ENCODE measurements around the gene TMEM225B.
"Not testable (repeated sequence)": the region's sequence is repeated elsewhere in the genome, so short reads cannot be mapped to it uniquely, and the experiment has no call there.

The TMEM225B gene

GRCh38 chr7:99653269-99653668 is 55.2 kb downstream of the TMEM225B start:
- not testable (repeated sequence) for H2AK5ac ChIP-seq (ENCODE audit: low read depth, low read length); H3K23ac ChIP-seq (ENCODE audit: low read depth, low read length, poor library complexity); H4K91ac ChIP-seq (ENCODE audit: low read depth, low read length, poor library complexity); H3K4me1 ChIP-seq (ENCODE audit: control insufficient read depth in 2 of 2, insufficient read depth in 1 of 2, low read depth in 1 of 2, low read length in 2 of 2); H3K14ac ChIP-seq (ENCODE audit: low read length); H3K4me2 ChIP-seq (ENCODE audit: insufficient read depth, low read length, poor library complexity, severe bottlenecking); H3K18ac ChIP-seq (ENCODE audit: low read length); H3K4ac ChIP-seq (ENCODE audit: low read length); H2BK12ac ChIP-seq (ENCODE audit: low read length); H3K36me3 ChIP-seq (replicated peaks in 1 of 2; ENCODE audit: control insufficient read depth in 2 of 2, insufficient read depth in 2 of 2, low read length in 2 of 2); H3K27me3 ChIP-seq (ENCODE audit: control insufficient read depth in 3 of 3, insufficient read depth in 3 of 3, low read depth in 1 of 3, low read length in 3 of 3); DNase-seq (ENCODE audit: low spot score); H2BK5ac ChIP-seq (ENCODE audit: low read length); H2BK120ac ChIP-seq (ENCODE audit: low read depth, low read length); H3K27ac ChIP-seq (replicated peaks; ENCODE audit: low read length); H4K8ac ChIP-seq (ENCODE audit: low read depth, low read length); H3K4me3 ChIP-seq (ENCODE audit: low read length in 2 of 2); H2BK15ac ChIP-seq (ENCODE audit: low read length); H3K9me3 ChIP-seq (replicated peaks in 1 of 2; ENCODE audit: control insufficient read depth in 2 of 2, insufficient read depth in 1 of 2, low read depth in 1 of 2, low read length in 2 of 2); H3K9ac ChIP-seq (ENCODE audit: low read depth, low read length, poor library complexity); H2AFZ ChIP-seq (ENCODE audit: low read length); H3K79me1 ChIP-seq (ENCODE audit: low read depth, low read length)
- WGBS, 2 donors (ENCODE audit: extremely low coverage in 2 of 2, insufficient read length in 2 of 2, insufficient replicate concordance in 1 of 2) = no CpG with 5 or more reads among the region's 4 CpGs

DNA sequence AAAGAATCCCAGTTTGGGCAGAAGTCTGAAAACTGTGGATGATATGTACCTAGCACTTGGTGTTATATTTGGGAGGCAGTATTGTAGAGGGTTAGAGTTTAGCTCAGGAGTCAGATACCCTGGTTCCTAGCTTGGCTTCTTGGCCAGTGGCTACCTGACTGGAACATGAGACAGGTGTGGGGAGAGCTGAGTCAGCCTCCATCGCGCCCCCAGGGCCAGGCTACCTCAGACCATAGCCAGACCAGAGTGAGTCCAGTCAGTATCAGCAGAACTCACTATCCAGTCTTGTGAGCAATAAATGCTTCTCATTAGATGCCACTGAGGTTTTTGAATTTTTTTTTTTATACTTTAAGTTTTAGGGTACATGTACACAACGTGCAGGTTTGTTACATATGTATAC is 55.7 kb downstream of the TMEM225B start:
- no peak overlapping the region for H4K91ac ChIP-seq (ENCODE audit: low read depth, low read length, poor library complexity)
- no CpG with 5 or more reads among the region's 3 CpGs for WGBS, 2 donors (ENCODE audit: extremely low coverage in 2 of 2, insufficient read length in 2 of 2, insufficient replicate concordance in 1 of 2)
- H3K79me1 ChIP-seq (ENCODE audit: low read depth, low read length) = no peaks in the 10 kb centered on the region
- H3K27me3 ChIP-seq (ENCODE audit: control insufficient read depth in 3 of 3, insufficient read depth in 3 of 3, low read depth in 1 of 3, low read length in 3 of 3) = no peaks in the 10 kb centered on the region
- no peak for DNase-seq (ENCODE audit: low spot score)
- no peak overlapping the region for H2AK5ac ChIP-seq (ENCODE audit: low read depth, low read length)
- H2BK120ac ChIP-seq (ENCODE audit: low read depth, low read length) = no peak overlapping the region
- no peak overlapping the region for H3K4me3 ChIP-seq (ENCODE audit: low read length in 2 of 2)
- no peak overlapping the region for H3K23ac ChIP-seq (ENCODE audit: low read depth, low read length, poor library complexity)
- no peak overlapping the region for H4K8ac ChIP-seq (ENCODE audit: low read depth, low read length)
- H3K4ac ChIP-seq (ENCODE audit: low read length) = no peak overlapping the region
- no peak overlapping the region for H3K9ac ChIP-seq (ENCODE audit: low read depth, low read length, poor library complexity)
- no peaks in the 10 kb centered on the region for H3K36me3 ChIP-seq (replicated peaks in 1 of 2; ENCODE audit: control insufficient read depth in 2 of 2, insufficient read depth in 2 of 2, low read length in 2 of 2)
- H3K27ac ChIP-seq (replicated peaks; ENCODE audit: low read length) = no peak overlapping the region
- no peak overlapping the region for H3K18ac ChIP-seq (ENCODE audit: low read length)
- H3K9me3 ChIP-seq (replicated peaks in 1 of 2; ENCODE audit: control insufficient read depth in 2 of 2, insufficient read depth in 1 of 2, low read depth in 1 of 2, low read length in 2 of 2) = peaks cover 0 to 3% of the 10 kb centered on the region in 2 donors
- no peak overlapping the region for H2BK5ac ChIP-seq (ENCODE audit: low read length)
- H3K4me2 ChIP-seq (ENCODE audit: insufficient read depth, low read length, poor library complexity, severe bottlenecking) = no peak overlapping the region
- H3K14ac ChIP-seq (ENCODE audit: low read length) = no peak overlapping the region
- H2BK12ac ChIP-seq (ENCODE audit: low read length) = no peak overlapping the region
- H3K4me1 ChIP-seq (ENCODE audit: control insufficient read depth in 2 of 2, insufficient read depth in 1 of 2, low read depth in 1 of 2, low read length in 2 of 2) = no peaks in the 10 kb centered on the region
- H2BK15ac ChIP-seq (ENCODE audit: low read length) = no peak overlapping the region
- H2AFZ ChIP-seq (ENCODE audit: low read length) = no peak overlapping the region

GRCh38 chr7:99654626-99655025 is 56.6 kb downstream of the TMEM225B start:
- WGBS, 2 donors (ENCODE audit: extremely low coverage in 2 of 2, insufficient read length in 2 of 2, insufficient replicate concordance in 1 of 2) = no CpG with 5 or more reads among the region's 3 CpGs
- H3K27ac ChIP-seq (replicated peaks; ENCODE audit: low read length) = not testable (repeated sequence)

DNA sequence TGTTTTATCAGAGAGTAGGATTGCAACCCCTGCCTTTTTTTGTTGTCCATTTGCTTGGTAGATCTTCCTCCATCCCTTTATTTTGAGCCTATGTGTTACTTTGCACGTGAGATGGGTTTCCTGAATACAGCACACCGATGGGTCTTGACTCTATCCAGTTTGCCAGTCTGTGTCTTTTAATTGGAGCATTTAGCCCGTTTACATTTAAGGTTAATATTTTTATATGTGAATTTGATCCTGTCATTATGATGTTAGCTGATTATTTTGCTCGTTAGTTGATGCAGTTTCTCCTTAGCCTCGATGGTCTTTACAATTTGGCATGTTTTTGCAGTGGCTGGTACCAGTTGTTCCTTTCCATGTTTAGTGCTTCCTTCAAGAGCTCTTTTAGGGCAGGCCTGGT is 59.8 kb downstream of the TMEM225B start:
- not testable (repeated sequence) for H3K4ac ChIP-seq (ENCODE audit: low read length); H2BK15ac ChIP-seq (ENCODE audit: low read length); H3K79me1 ChIP-seq (ENCODE audit: low read depth, low read length); H3K18ac ChIP-seq (ENCODE audit: low read length); H3K36me3 ChIP-seq (replicated peaks in 1 of 2; ENCODE audit: control insufficient read depth in 2 of 2, insufficient read depth in 2 of 2, low read length in 2 of 2); H4K8ac ChIP-seq (ENCODE audit: low read depth, low read length); H3K27ac ChIP-seq (replicated peaks; ENCODE audit: low read length); H3K23ac ChIP-seq (ENCODE audit: low read depth, low read length, poor library complexity); H4K91ac ChIP-seq (ENCODE audit: low read depth, low read length, poor library complexity); H2BK5ac ChIP-seq (ENCODE audit: low read length); H2BK120ac ChIP-seq (ENCODE audit: low read depth, low read length); DNase-seq (ENCODE audit: low spot score); H2AFZ ChIP-seq (ENCODE audit: low read length); H3K9me3 ChIP-seq (replicated peaks in 1 of 2; ENCODE audit: control insufficient read depth in 2 of 2, insufficient read depth in 1 of 2, low read depth in 1 of 2, low read length in 2 of 2); H2BK12ac ChIP-seq (ENCODE audit: low read length); H3K27me3 ChIP-seq (ENCODE audit: control insufficient read depth in 3 of 3, insufficient read depth in 3 of 3, low read depth in 1 of 3, low read length in 3 of 3); H3K4me3 ChIP-seq (ENCODE audit: low read length in 2 of 2); H2AK5ac ChIP-seq (ENCODE audit: low read depth, low read length); H3K14ac ChIP-seq (ENCODE audit: low read length); H3K4me2 ChIP-seq (ENCODE audit: insufficient read depth, low read length, poor library complexity, severe bottlenecking); H3K9ac ChIP-seq (ENCODE audit: low read depth, low read length, poor library complexity); H3K4me1 ChIP-seq (ENCODE audit: control insufficient read depth in 2 of 2, insufficient read depth in 1 of 2, low read depth in 1 of 2, low read length in 2 of 2)
- no CpG with 5 or more reads among the region's 5 CpGs for WGBS, 2 donors (ENCODE audit: extremely low coverage in 2 of 2, insufficient read length in 2 of 2, insufficient replicate concordance in 1 of 2)

More at GRCh38 chr7:99654626-99655025, 56.6 kb downstream of the TMEM225B start:
- H3K27me3 ChIP-seq (ENCODE audit: control insufficient read depth in 3 of 3, insufficient read depth in 3 of 3, low read depth in 1 of 3, low read length in 3 of 3); H2BK12ac ChIP-seq (ENCODE audit: low read length); H3K9ac ChIP-seq (ENCODE audit: low read depth, low read length, poor library complexity); H4K91ac ChIP-seq (ENCODE audit: low read depth, low read length, poor library complexity); H2BK120ac ChIP-seq (ENCODE audit: low read depth, low read length); H3K9me3 ChIP-seq (replicated peaks in 1 of 2; ENCODE audit: control insufficient read depth in 2 of 2, insufficient read depth in 1 of 2, low read depth in 1 of 2, low read length in 2 of 2); H4K8ac ChIP-seq (ENCODE audit: low read depth, low read length); H2BK15ac ChIP-seq (ENCODE audit: low read length); H3K4me2 ChIP-seq (ENCODE audit: insufficient read depth, low read length, poor library complexity, severe bottlenecking); H3K79me1 ChIP-seq (ENCODE audit: low read depth, low read length); H3K4me3 ChIP-seq (ENCODE audit: low read length in 2 of 2); H3K4ac ChIP-seq (ENCODE audit: low read length); H3K14ac ChIP-seq (ENCODE audit: low read length); H2AFZ ChIP-seq (ENCODE audit: low read length); H3K18ac ChIP-seq (ENCODE audit: low read length); H3K4me1 ChIP-seq (ENCODE audit: control insufficient read depth in 2 of 2, insufficient read depth in 1 of 2, low read depth in 1 of 2, low read length in 2 of 2); H2BK5ac ChIP-seq (ENCODE audit: low read length); H3K23ac ChIP-seq (ENCODE audit: low read depth, low read length, poor library complexity); DNase-seq (ENCODE audit: low spot score); H3K36me3 ChIP-seq (replicated peaks in 1 of 2; ENCODE audit: control insufficient read depth in 2 of 2, insufficient read depth in 2 of 2, low read length in 2 of 2); H2AK5ac ChIP-seq (ENCODE audit: low read depth, low read length): not testable (repeated sequence)

All from neuronal stem cell (in vitro differentiated cells).